ENCODE results near the gene MICOS13. TPM values are rescaled to one million over a fixed set of nuclear protein-coding genes. Genes with fewer than 3 reads are reported as not detected.

MICOS13 gene
- total and polyA plus RNA-seq, 10 of the 15 experiments (the other 5 are each of a cell fraction or from before 2014, with no cell fraction given): 9.4 to 211 (median 51.3) TPM

- ATAC-seq (no peak), FAIRE-seq (no peak), DNase-seq (ENCODE audit: low read depth, low spot score) (no peak)
- Histone ChIP-seq H2AFZ (ENCODE audit: control insufficient read depth, low read depth, low read length) (no peak overlapping the region), H3K4me1 (ENCODE audit: control insufficient read depth, insufficient read depth, low read length) (peaks cover 5% of the 10 kb centered on the region; the same call in 1 of the 2 replicates), H3K27me3 (replicated peaks in 1 of 2; ENCODE audit: control insufficient read depth in 2 of 2, insufficient read depth in 2 of 2, low read length in 1 of 2) (no peaks in the 10 kb centered on the region), H3K36me3 (ENCODE audit: control insufficient read depth in 2 of 2, insufficient read depth in 2 of 2, low read length in 1 of 2) (peaks cover 0 to 2% of the 10 kb centered on the region in 2 experiments; a peak in 2 of 4 replicates), H3K4me3 (no peak overlapping the region), H4K20me1 (ENCODE audit: control insufficient read depth, insufficient read depth) (no peaks in the 10 kb centered on the region), H3K9me3 (replicated peaks; ENCODE audit: control insufficient read depth, insufficient read depth, low read length) (no peaks in the 10 kb centered on the region), H3K4me2 (ENCODE audit: control insufficient read depth, insufficient read depth) (no peak overlapping the region), H3K27ac (ENCODE audit: control insufficient read depth, insufficient read depth) (no peak overlapping the region), H3K9ac (ENCODE audit: control insufficient read depth, insufficient read depth, low read length) (no peak overlapping the region), H3K79me2 (ENCODE audit: control insufficient read depth, insufficient read depth, low read length) (peaks cover 12% of the 10 kb centered on the region)
- BruUV-seq (replicated peaks): no TSS peak
- ChIA-PET POLR2A (no interaction called here), SMC1A (ENCODE audit: uncharacterized antibody, unreplicated experiment) (no interaction called here), RAD21 (ENCODE audit: unreplicated experiment) (no interaction called here), CTCF (no interaction called here)
- intact Hi-C loops (cut with micrococcal nuclease; ENCODE audit: unreplicated experiment) (no loop called here), in situ Hi-C loops (cut with MboI) (no loop called here)
- WGBS (ENCODE audit: insufficient coverage, insufficient replicate concordance, low lambda C conversion rate, missing lambda C conversion rate): 97% methylated on average over 10 of the region's 22 CpGs
- TF ChIP-seq RAD51 (IDR thresholded peaks at IDR 0.05) (no peak), EGR1 (IDR thresholded peaks at IDR 0.05; ENCODE audit: borderline replicate concordance in 1 of 2, low read depth in 2 of 2, low read length in 2 of 2) (no peak), SUPT20H (IDR thresholded peaks at IDR 0.05; ENCODE audit: borderline replicate concordance, control insufficient read depth, low read depth, low read length) (no peak), NFXL1 (IDR thresholded peaks at IDR 0.05; ENCODE audit: borderline replicate concordance) (no peak), ZBED1 (IDR thresholded peaks at IDR 0.05; ENCODE audit: borderline replicate concordance) (no peak), PML (IDR thresholded peaks at IDR 0.05; ENCODE audit: low read length) (no peak), SP1 (IDR thresholded peaks at IDR 0.05; ENCODE audit: low read depth, low read length) (no peak), NFYA (IDR thresholded peaks at IDR 0.05; ENCODE audit: borderline replicate concordance, low read depth, low read length) (no peak), LARP7 (IDR thresholded peaks at IDR 0.05) (no peak)
These were observed 2.1 kb downstream of the MICOS13 start for GRCh38 chr19:5678071-5678718.

All from GM12878 (cell line).